NCI-H774 (cell line): ENCODE measurements around the gene MND1.
"Not testable (repeated sequence)": the region's sequence is repeated elsewhere in the genome, so short reads cannot be mapped to it uniquely, and the experiment has no call there.

Experiments
- DNase-seq: peaks from one replicate; lab custom pipeline; 2025; lab: John Stamatoyannopoulos, UW

MND1 gene

GRCh38 chr4:153440475-153440874 lies 96.0 kb downstream of the MND1 start:
- DNase-seq: no peak

- no peak for DNase-seq
Observed at GRCh38 chr4:153447175-153447905, 102.9 kb downstream of the MND1 start.

- no peak for DNase-seq
Observed at GRCh38 chr4:153448003-153448731, 103.7 kb downstream of the MND1 start.

DNA sequence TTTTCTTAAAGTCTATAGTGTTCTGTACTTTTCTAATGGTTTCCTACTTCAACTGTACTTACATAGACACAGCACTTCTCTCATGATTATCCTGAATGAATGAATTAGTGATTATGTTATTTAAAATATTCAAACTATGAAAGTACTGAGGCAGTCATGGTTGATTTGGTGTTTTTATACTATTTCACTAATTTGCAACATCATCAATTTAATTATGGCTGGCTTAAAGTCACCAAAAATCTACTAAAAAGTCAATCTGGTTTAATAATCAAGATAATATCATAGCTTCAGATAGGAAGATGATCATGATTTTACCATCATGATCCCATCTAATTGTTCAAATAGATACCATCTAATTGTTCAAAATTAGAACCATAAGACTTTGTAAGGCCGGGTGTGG lies 104.8 kb downstream of the MND1 start:
- no peak for DNase-seq

DNA sequence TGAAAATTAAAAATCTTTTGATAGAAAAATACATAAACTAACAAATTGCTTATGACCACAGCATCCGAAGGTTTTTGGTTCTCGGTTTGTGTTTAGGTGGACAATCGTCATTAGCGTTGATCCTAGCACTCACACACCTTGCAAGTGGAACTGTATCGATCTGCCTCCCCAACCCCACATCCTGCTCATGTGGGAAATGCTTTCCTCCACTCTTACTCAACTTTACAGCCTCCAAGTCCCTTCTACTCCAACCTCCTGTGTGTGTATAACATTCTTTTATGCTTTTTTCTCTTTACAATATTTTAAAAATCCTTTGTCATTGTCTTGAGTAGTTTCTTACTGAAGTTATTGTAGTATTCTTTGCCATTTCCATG lies 106.0 kb downstream of the MND1 start:
- DNase-seq: no peak

DNA sequence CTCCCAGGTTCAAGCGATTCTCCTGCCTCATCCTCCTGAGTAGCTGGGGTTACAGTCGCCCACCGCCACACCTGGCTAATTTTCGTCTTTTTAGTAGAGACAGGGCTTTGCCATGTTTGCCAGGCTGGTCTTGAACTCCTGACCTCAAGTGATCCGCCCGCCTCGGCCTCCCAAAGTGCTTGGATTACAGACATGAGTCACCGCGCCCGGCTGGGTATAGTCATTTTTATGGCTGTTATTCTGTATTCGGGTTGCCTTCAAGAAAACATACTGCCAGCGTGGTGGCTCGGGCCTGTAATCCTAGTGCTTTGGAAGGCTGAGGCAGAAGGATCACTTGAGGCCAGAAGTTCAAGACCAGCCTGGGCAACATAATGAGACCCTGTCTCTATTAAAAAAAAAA lies 106.7 kb downstream of the MND1 start:
- not testable (repeated sequence) for DNase-seq

DNA sequence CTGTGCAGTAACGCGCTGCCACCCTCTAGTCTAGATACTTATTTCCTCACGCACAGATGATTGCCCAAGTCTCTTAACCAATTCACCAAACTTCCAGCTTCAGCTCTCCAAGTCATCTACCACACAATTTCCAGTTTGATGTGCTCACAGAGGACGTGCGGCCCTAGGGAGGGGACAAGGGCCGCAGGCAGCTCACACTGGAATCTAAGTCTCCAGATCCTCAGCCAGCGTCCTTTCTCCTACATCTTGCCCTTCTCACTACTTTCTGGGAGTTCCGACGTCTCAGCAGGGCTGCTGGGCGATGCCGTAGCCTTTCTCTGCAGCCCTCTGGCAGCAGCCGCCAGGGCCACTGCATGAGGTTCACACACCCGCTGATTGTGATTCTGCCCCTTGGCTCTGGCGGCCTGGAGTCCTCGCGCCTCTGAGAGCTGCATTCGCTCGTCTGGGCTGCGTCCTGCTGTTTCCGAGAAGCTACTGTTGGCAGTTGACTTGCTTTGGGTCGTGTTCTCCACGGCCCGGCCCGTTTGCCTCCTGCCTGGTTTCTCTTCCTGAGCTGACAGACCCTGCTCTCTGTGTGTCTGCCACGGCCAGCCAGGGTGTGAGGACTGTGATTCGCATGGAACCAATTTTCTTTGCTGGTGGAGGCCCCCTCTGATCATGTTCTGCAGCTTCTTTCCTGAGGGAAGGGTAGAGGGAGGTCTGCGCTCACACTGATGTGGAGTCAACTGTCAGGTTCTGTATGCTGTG lies 107.6 kb downstream of the MND1 start:
- no peak for DNase-seq

DNA sequence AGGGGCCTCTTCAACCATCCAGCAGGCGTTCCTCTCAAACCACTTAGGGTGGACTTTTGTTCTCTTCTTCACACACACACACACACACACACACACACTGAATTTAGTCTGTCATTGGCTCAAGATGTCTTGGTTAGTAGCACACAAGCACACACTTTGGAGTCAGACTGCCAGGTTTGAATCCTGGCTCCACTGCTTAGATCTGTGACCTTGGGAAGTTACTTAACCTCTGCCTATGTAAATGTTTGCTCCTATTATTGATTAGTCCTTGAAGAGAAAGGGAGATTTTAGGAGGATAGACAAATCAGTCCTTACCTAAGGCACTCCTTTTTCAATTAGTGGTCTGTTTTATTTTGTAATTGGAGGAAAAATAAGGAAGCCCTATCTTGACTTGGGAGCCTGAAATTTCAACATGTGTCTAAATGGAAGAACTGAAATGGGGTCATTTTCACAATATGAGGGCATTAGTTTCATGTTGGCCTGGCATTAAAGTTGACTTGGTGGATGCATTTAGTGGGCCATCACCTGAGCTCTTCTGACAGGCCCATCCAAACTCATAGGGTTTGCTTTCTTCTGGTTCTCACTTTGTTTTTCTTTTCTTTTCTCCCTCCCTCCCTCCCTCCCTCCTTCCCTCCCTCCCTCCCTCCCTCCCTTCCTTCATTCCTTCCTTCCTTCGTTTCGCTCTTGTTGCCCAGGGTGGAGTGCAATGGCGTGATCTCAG lies 108.3 kb downstream of the MND1 start:
- no peak for DNase-seq

GRCh38 chr4:153453402-153453801 lies 108.9 kb downstream of the MND1 start:
- no peak for DNase-seq

- no peak for DNase-seq
Observed at GRCh38 chr4:153458969-153459368, 114.5 kb downstream of the MND1 start.

DNA sequence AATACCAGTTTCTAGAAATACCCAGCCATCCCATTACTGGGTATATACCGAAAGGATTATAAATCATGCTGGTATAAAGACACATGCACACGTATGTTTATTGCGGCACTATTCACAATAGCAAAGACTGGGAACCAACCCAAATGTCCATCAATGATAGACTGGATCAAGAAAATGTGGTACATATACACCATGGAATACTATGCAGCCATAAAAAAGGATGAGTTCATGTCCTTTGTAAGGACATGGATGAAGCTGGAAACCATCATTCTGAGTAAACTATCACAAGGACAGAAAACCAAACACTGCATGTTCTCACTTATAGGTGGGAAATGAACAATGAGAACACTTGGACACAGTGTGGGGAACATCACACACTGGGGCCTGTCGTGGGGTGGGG lies 117.1 kb downstream of the MND1 start:
- DNase-seq: not testable (repeated sequence)

DNA sequence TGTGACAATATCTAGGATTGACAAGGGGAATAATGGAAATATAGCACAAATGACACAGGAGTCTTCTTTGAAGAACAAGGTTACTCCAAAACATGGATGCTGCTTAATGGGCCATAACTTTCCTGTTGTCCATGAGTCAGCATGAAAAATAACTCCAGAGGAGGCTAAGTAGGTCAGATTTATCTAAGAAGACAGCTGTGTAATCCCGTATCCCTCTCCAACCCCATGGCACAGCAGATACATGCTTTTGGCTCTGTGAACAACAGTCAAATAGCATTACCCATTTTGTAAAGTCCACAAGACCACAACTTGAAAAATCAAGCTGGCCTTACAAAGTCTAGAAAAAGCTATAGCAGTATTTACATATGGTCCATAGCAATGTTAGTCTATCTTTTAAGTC lies 119.6 kb downstream of the MND1 start:
- no peak for DNase-seq
